ENCODE measurements around the gene LCE2C.

- TF ChIP-seq USF2 (CRISPR knock-in tag; IDR thresholded peaks at IDR 0.05), result no peak
- TF ChIP-seq ZBTB21 (CRISPR knock-in tag; IDR thresholded peaks at IDR 0.05; ENCODE audit: borderline replicate concordance), result no peak
- no peak for TF ChIP-seq MAX (CRISPR knock-in tag; IDR thresholded peaks at IDR 0.05)
- TF ChIP-seq CTCF (IDR thresholded peaks at IDR 0.05), result no peak
Measured at GRCh38 chr1:152667648-152668047, 7.4 kb upstream of the LCE2C start.
